Sigmoid colon (tissue), 7 donors: Measurements from ENCODE around the gene IRX4. TPM values are rescaled to one million over a fixed set of nuclear protein-coding genes. Genes with fewer than 3 reads are reported as not detected.

ENCODE experiments used
- DNase-seq: peaks from one replicate; pipeline ENCODE4 v3.0.0-alpha.2; 2019
- H3K27ac ChIP-seq, 4 donors: fragments of 200-600 bp; sonication (generic); one replicate each; pipeline ENCODE4 v1.5.1; 2016 to 2019; ENCODE audit warnings: mild to moderate bottlenecking in 1 of 4
- H3K27me3 ChIP-seq, 3 donors: fragments of 200-600 bp; sonication (generic); one replicate each; pipeline ENCODE4 v1.5.1; 2019; ENCODE audit warnings: mild to moderate bottlenecking in 1 of 3
- H3K36me3 ChIP-seq, 4 donors: fragments of 200-600 bp; sonication (generic); one replicate each; pipeline ENCODE4 v1.5.1; 2016 to 2019
- H3K4me1 ChIP-seq, 4 donors: fragments of 200-600 bp; sonication (generic); one replicate each; pipeline ENCODE4 v1.5.1; 2017 to 2019
- H3K4me3 ChIP-seq, 4 donors: fragments of 200-600 bp; sonication (generic); one replicate each; pipeline ENCODE4 v1.5.1; 2017 to 2019; ENCODE audit warnings: mild to moderate bottlenecking in 2 of 4, moderate library complexity in 1 of 4
- H3K9me3 ChIP-seq, 4 donors: fragments of 200-600 bp in 3 of 4; sonication (generic) in 3 of 4; one replicate each; pipeline versions ENCODE4 v1.5.1 to v1.6.1; 2013 to 2019
- CTCF ChIP-seq, 4 experiments: fragments of 450-650 bp in 3 of 4; fragments of 200-600 bp in 1 of 4; IDR thresholded peaks; one replicate each; pipeline ENCODE4 v1.5.1; 2016 to 2019; ENCODE audit warnings: antibody characterized with exemption in 4 of 4, mild to moderate bottlenecking in 3 of 4, moderate library complexity in 2 of 4
- EP300 ChIP-seq, 4 donors: sonication (generic); formaldehyde crosslinking; IDR thresholded peaks; one replicate each; pipeline ENCODE4 v1.6.1; 2017; ENCODE audit warnings: antibody characterized with exemption in 4 of 4
- POLR2A ChIP-seq, 2 donors: fragments of 450-650 bp; IDR thresholded peaks; one replicate each; pipeline ENCODE4 v1.6.1; 2016; ENCODE audit warnings: antibody characterized with exemption in 2 of 2, mild to moderate bottlenecking in 2 of 2, moderate library complexity in 2 of 2
- POLR2AphosphoS5 ChIP-seq, 4 donors: sonication (generic); formaldehyde crosslinking; IDR thresholded peaks; one replicate each; pipeline ENCODE4 v1.6.1; 2017; ENCODE audit warnings: antibody characterized with exemption in 4 of 4
- WGBS, 2 donors: extraction: QIAGEN DNeasy Blood & Tissue Kit; methylation state at CpG; one replicate each; pipeline ENCODE4 v1.1.7; 2013; 5-methylcytosine and 5-hydroxymethylcytosine counted together
- intact Hi-C: fragments of 100-400 bp; cut with DNase I; formaldehyde crosslinking; loops from one replicate; pipeline ENCODE4 v1.15.1; 2023
- polyA plus RNA-seq, 3 donors: library from polyadenylated mRNA; stranded (reverse); fragments of 200-250 nt; gene quantifications; one replicate each; pipeline ENCODE4 v1.2.3, GENCODE V29; 2013
- total RNA-seq, 4 donors: library from RNA; depleted of rRNA; stranded (reverse); fragments of >200 nt; gene quantifications; one replicate each; pipeline ENCODE4 v1.1.0, GENCODE V29; 2016
- donor health status: healthy with polysubstance abuse.
- donor health status: Bipolar disorder and iron deficiency.
- donor health status: healthy.

Gene IRX4
- total and polyA plus RNA-seq, 7 donors = 0.06 TPM; not detected in 6

- 38 to 46% methylated on average over 3 of the region's 3 CpGs for WGBS, 2 donors
- no peak for DNase-seq
- H3K36me3 ChIP-seq = no peaks in the 10 kb centered on the region
- no peak for TF ChIP-seq POLR2AphosphoS5 (IDR thresholded peaks at IDR 0.05)
- no peak for TF ChIP-seq POLR2A (IDR thresholded peaks at IDR 0.05)
- no peak for TF ChIP-seq EP300 (IDR thresholded peaks at IDR 0.05)
- no peak for TF ChIP-seq CTCF (IDR thresholded peaks at IDR 0.05)
- H3K4me1 ChIP-seq = peaks cover 0 to 11% (median 0%) of the 10 kb centered on the region in 4 donors
- intact Hi-C loops = no loop called here
- no peaks in the 10 kb centered on the region for H3K9me3 ChIP-seq
- no peak overlapping the region for H3K4me3 ChIP-seq
- H3K27ac ChIP-seq = no peak overlapping the region
- H3K27me3 ChIP-seq = peaks cover 18 to 70% (median 18%) of the 10 kb centered on the region in 3 donors
These were observed 27.6 kb downstream of the IRX4 start for GRCh38 chr5:1855075-1855474.

DNA sequence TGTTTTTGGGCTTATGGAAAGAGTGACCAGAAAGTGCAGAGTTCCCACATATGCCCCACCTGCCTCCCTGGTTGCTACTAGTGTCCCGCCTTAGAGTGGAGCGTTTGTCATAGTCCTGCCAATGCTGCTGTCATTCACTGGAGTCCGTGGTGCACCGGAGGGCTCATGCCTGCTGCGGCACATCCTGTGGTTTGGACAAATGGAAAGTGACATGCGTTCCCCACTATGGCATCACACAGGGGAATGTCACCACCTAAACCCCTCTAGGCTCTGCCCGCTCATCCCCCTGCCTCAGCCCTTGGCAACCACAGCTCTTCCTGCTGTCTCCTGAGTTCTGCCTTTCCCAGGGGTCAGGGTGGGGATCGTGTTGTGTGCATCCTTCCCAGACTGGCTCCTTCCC, 29.2 kb downstream of the IRX4 start:
- TF ChIP-seq EP300 (IDR thresholded peaks at IDR 0.05) (no peak), POLR2AphosphoS5 (IDR thresholded peaks at IDR 0.05) (no peak), POLR2A (IDR thresholded peaks at IDR 0.05) (no peak), CTCF (IDR thresholded peaks at IDR 0.05) (no peak)
- H3K36me3 ChIP-seq = no peaks in the 10 kb centered on the region
- 69 to 75% methylated on average over 8 of the region's 8 CpGs for WGBS, 2 donors
- H3K27me3 ChIP-seq = peaks cover 18 to 83% (median 26%) of the 10 kb centered on the region in 3 donors
- DNase-seq = no peak
- H3K4me3 ChIP-seq = no peak overlapping the region
- H3K4me1 ChIP-seq = peaks cover 0 to 11% (median 0%) of the 10 kb centered on the region in 4 donors
- intact Hi-C loops = no loop called here
- no peaks in the 10 kb centered on the region for H3K9me3 ChIP-seq
- no peak overlapping the region for H3K27ac ChIP-seq

GRCh38 chr5:1852324-1852947, 30.3 kb downstream of the IRX4 start:
- peaks cover 0 to 11% (median 0%) of the 10 kb centered on the region in 4 donors for H3K4me1 ChIP-seq
- DNase-seq = no peak
- peaks cover 18 to 91% (median 29%) of the 10 kb centered on the region in 3 donors for H3K27me3 ChIP-seq
- TF ChIP-seq POLR2AphosphoS5 (IDR thresholded peaks at IDR 0.05) (no peak), EP300 (IDR thresholded peaks at IDR 0.05) (no peak), POLR2A (IDR thresholded peaks at IDR 0.05) (no peak), CTCF (IDR thresholded peaks at IDR 0.05) (no peak)
- no peaks in the 10 kb centered on the region for H3K36me3 ChIP-seq
- H3K27ac ChIP-seq = no peak overlapping the region
- H3K4me3 ChIP-seq = no peak overlapping the region
- WGBS, 2 donors = 65 to 67% methylated on average over 23 of the region's 23 CpGs
- intact Hi-C loops = no loop called here
- H3K9me3 ChIP-seq = no peaks in the 10 kb centered on the region

GRCh38 chr5:1851290-1851934, 31.3 kb downstream of the IRX4 start:
- Histone ChIP-seq H3K36me3 (no peaks in the 10 kb centered on the region), H3K4me3 (no peak overlapping the region), H3K27ac (no peak overlapping the region), H3K4me1 (peaks cover 0 to 2% (median 0%) of the 10 kb centered on the region in 4 donors), H3K27me3 (peaks cover 11 to 86% (median 29%) of the 10 kb centered on the region in 3 donors), H3K9me3 (no peaks in the 10 kb centered on the region)
- TF ChIP-seq POLR2AphosphoS5 (IDR thresholded peaks at IDR 0.05) = no peak
- no peak for TF ChIP-seq CTCF (IDR thresholded peaks at IDR 0.05)
- no peak for TF ChIP-seq POLR2A (IDR thresholded peaks at IDR 0.05)
- TF ChIP-seq EP300 (IDR thresholded peaks at IDR 0.05) = no peak
- intact Hi-C loops = no loop called here
- no peak for DNase-seq
- WGBS, 2 donors = 6 to 22% methylated on average over 34 of the region's 34 CpGs
